ENCODE results near the gene PIP5KL1.

DNA sequence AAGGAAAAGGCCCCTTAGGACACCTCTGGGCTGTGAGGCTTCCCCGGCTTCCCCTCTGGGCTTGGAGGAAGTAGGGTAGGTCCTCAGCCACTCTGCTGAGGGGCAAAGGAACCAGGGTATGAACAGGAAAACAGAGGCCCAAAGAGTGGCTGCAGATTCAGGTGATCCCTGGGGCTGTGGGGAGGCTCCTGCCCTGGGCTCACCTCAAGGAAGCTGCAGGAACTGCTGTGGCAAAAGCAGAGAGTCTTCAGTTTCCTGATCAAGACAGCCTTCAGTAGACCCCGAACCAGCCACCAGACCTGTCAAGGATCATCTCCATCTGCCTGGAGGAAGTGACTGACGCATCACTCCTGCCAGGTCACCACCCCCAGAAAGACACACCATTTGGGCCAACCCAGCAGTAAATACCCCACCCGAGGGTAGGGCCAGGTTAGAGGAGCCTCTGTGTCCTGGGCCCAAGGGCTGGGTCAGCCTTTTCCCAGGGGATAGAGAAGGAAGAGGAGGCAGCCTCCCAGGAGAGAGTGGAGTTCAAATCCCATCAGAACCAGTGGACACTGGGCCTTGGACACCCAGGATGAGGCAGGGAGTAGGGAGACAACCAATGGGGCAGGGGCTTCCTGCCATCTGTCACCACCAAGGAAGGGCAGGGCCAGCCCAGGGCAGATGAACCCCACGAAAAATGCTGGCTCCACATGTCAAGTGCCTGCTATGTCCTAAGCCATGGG is 25.4 kb downstream of the PIP5KL1 start:
- TF ChIP-seq EGR1 (IDR thresholded peaks at IDR 0.05) (no peak), CEBPB (IDR thresholded peaks at IDR 0.05) (no peak), EP300 (IDR thresholded peaks at IDR 0.05; ENCODE audit: borderline replicate concordance) (no peak), NFIC (IDR thresholded peaks at IDR 0.05) (no peak), TEAD4 (IDR thresholded peaks at IDR 0.05) (no peak), RAD21 (IDR thresholded peaks at IDR 0.05; ENCODE audit: low read depth) (no peak), TCF12 (IDR thresholded peaks at IDR 0.05; ENCODE audit: low read depth) (no peak), TAF1 (IDR thresholded peaks at IDR 0.05; ENCODE audit: low read depth) (no peak)
- TF ChIP-seq, protein P1, sequence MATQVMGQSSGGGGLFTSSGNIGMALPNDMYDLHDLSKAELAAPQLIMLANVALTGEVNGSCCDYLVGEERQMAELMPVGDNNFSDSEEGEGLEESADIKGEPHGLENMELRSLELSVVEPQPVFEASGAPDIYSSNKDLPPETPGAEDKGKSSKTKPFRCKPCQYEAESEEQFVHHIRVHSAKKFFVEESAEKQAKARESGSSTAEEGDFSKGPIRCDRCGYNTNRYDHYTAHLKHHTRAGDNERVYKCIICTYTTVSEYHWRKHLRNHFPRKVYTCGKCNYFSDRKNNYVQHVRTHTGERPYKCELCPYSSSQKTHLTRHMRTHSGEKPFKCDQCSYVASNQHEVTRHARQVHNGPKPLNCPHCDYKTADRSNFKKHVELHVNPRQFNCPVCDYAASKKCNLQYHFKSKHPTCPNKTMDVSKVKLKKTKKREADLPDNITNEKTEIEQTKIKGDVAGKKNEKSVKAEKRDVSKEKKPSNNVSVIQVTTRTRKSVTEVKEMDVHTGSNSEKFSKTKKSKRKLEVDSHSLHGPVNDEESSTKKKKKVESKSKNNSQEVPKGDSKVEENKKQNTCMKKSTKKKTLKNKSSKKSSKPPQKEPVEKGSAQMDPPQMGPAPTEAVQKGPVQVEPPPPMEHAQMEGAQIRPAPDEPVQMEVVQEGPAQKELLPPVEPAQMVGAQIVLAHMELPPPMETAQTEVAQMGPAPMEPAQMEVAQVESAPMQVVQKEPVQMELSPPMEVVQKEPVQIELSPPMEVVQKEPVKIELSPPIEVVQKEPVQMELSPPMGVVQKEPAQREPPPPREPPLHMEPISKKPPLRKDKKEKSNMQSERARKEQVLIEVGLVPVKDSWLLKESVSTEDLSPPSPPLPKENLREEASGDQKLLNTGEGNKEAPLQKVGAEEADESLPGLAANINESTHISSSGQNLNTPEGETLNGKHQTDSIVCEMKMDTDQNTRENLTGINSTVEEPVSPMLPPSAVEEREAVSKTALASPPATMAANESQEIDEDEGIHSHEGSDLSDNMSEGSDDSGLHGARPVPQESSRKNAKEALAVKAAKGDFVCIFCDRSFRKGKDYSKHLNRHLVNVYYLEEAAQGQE (IDR thresholded peaks at IDR 0.05; ENCODE audit: low read depth) = no peak
- TF ChIP-seq, protein P2, sequence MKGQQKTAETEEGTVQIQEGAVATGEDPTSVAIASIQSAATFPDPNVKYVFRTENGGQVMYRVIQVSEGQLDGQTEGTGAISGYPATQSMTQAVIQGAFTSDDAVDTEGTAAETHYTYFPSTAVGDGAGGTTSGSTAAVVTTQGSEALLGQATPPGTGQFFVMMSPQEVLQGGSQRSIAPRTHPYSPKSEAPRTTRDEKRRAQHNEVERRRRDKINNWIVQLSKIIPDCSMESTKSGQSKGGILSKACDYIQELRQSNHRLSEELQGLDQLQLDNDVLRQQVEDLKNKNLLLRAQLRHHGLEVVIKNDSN (IDR thresholded peaks at IDR 0.05) = no peak
- TF ChIP-seq, protein P3, sequence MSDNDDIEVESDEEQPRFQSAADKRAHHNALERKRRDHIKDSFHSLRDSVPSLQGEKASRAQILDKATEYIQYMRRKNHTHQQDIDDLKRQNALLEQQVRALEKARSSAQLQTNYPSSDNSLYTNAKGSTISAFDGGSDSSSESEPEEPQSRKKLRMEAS (IDR thresholded peaks at IDR 0.05) = no peak
